HG03469 (cell line): Measurements from ENCODE around the gene COL6A5.
"Not testable (repeated sequence)": the region's sequence is repeated elsewhere in the genome, so short reads cannot be mapped to it uniquely, and the experiment has no call there.

Source experiments
- ATAC-seq: cut with Tn5 transposase; IDR thresholded peaks from one replicate; pipeline ENCODE4 v1.9.1; 2021; ENCODE audit warnings: mild to moderate bottlenecking, moderate library complexity, moderate number of reproducible peaks; ENCODE audit not compliant: unreplicated experiment

The COL6A5 gene

GRCh38 chr3:130345487-130346079 is at the start of gene COL6A5:
Gene COL6A5 (plus strand): TSS chr3:130345672. CDS start chr3:130373639, 27,967 bp downstream.
- no peak for ATAC-seq

GRCh38 chr3:130299531-130299930 is 45.9 kb upstream of the COL6A5 start:
- ATAC-seq, result no peak

GRCh38 chr3:130300888-130301287 is 44.6 kb upstream of the COL6A5 start:
- ATAC-seq, result no peak

- ATAC-seq, result no peak
Observed at GRCh38 chr3:130310109-130310508, 35.4 kb upstream of the COL6A5 start.

GRCh38 chr3:130312374-130312773 is 33.1 kb upstream of the COL6A5 start:
- no peak for ATAC-seq

- no peak for ATAC-seq
Observed at GRCh38 chr3:130316169-130316568, 29.3 kb upstream of the COL6A5 start.

- no peak for ATAC-seq
Observed at GRCh38 chr3:130323503-130323902, 22.0 kb upstream of the COL6A5 start.

GRCh38 chr3:130340766-130341165 is 4.7 kb upstream of the COL6A5 start:
- ATAC-seq, result no peak

- no peak for ATAC-seq
Observed at GRCh38 chr3:130341388-130341787, 4.1 kb upstream of the COL6A5 start.

GRCh38 chr3:130341882-130342281 is 3.6 kb upstream of the COL6A5 start:
- ATAC-seq, result no peak

- no peak for ATAC-seq
Observed at GRCh38 chr3:130342821-130343661, 2.4 kb upstream of the COL6A5 start.

- ATAC-seq, result not testable (repeated sequence)
Observed at GRCh38 chr3:130348258-130348657, 2.8 kb downstream of the COL6A5 start.

GRCh38 chr3:130354430-130354829 is 9.0 kb downstream of the COL6A5 start:
- ATAC-seq, result no peak

GRCh38 chr3:130374033-130374432 is 28.6 kb downstream of the COL6A5 start:
- ATAC-seq, result no peak

GRCh38 chr3:130374908-130375307 is 29.4 kb downstream of the COL6A5 start:
- no peak for ATAC-seq

GRCh38 chr3:130377960-130378676 is 32.6 kb downstream of the COL6A5 start:
- no peak for ATAC-seq

- no peak for ATAC-seq
Observed at GRCh38 chr3:130378677-130379191, 33.3 kb downstream of the COL6A5 start.

GRCh38 chr3:130379274-130379673 is 33.8 kb downstream of the COL6A5 start:
- ATAC-seq, result no peak

- ATAC-seq, result no peak
Observed at GRCh38 chr3:130380398-130380797, 34.9 kb downstream of the COL6A5 start.

GRCh38 chr3:130383424-130383823 is 38.0 kb downstream of the COL6A5 start:
- ATAC-seq, result no peak

- no peak for ATAC-seq
Observed at GRCh38 chr3:130384476-130385025, 39.1 kb downstream of the COL6A5 start.
